Neural progenitor cell (in vitro differentiated cells): ENCODE data around the gene PRIM2.
"Not testable (repeated sequence)": the region's sequence is repeated elsewhere in the genome, so short reads cannot be mapped to it uniquely, and the experiment has no call there.

Source experiments
- EZH2 ChIP-seq: fragments of 200-600 bp; sonication (generic); IDR thresholded peaks from 2 replicates; pipeline ENCODE4 v1.6.1; 2017; ENCODE audit warnings: antibody characterized with exemption, mild to moderate bottlenecking, moderate library complexity
- EZH2phosphoT487 ChIP-seq: fragments of 200-600 bp; sonication (generic); IDR thresholded peaks from 2 replicates; pipeline ENCODE4 v1.6.1; 2017; ENCODE audit warnings: antibody characterized with exemption
- TF ChIP-seq, protein P1 (sequence below): fragments of 200-600 bp; sonication (generic); IDR thresholded peaks from 2 replicates; pipeline ENCODE4 v1.5.1; 2017; ENCODE audit warnings: antibody characterized with exemption, mild to moderate bottlenecking

DNA sequence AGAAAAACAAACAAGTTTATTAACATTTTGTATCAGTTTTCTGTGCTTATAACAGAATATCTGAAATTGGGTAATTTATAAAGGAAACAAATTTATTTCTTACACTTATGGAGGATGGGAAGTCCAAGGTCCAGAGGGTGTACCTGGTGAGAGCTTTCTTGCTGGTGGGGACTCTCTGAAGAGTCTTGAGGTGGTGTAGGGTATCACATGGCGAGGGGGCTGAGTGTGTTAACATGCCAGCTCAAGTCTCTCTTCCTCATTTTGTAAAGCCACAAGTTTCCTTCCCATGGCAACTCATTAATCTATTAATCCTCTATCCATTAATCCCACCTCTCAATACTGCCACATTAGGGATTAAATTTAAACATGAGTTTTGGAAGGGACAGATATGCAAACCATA lies 212.3 kb downstream of the PRIM2 start:
- TF ChIP-seq, protein P1, sequence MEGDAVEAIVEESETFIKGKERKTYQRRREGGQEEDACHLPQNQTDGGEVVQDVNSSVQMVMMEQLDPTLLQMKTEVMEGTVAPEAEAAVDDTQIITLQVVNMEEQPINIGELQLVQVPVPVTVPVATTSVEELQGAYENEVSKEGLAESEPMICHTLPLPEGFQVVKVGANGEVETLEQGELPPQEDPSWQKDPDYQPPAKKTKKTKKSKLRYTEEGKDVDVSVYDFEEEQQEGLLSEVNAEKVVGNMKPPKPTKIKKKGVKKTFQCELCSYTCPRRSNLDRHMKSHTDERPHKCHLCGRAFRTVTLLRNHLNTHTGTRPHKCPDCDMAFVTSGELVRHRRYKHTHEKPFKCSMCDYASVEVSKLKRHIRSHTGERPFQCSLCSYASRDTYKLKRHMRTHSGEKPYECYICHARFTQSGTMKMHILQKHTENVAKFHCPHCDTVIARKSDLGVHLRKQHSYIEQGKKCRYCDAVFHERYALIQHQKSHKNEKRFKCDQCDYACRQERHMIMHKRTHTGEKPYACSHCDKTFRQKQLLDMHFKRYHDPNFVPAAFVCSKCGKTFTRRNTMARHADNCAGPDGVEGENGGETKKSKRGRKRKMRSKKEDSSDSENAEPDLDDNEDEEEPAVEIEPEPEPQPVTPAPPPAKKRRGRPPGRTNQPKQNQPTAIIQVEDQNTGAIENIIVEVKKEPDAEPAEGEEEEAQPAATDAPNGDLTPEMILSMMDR: not testable (repeated sequence)
- TF ChIP-seq EZH2phosphoT487, EZH2: not testable (repeated sequence)
